Measurements from ENCODE around the gene ATP13A2. TPM values are rescaled to one million over a fixed set of nuclear protein-coding genes. Genes with fewer than 3 reads are reported as not detected.

Gene ATP13A2
- total RNA-seq, 2 experiments from 2014 or later, result 25.0 to 28.8 TPM

GRCh38 chr1:16992675-16993074 lies 19.1 kb downstream of the ATP13A2 start:
- DNase-seq (ENCODE audit: low spot score), result no peak
- Histone ChIP-seq H3K27ac (ENCODE audit: low read depth, low read length, poor library complexity, severe bottlenecking) (no peak overlapping the region), H3K4me3 (ENCODE audit: low read depth, low read length, poor library complexity, severe bottlenecking) (no peak overlapping the region), H3K4me2 (ENCODE audit: low read length) (no peak overlapping the region), H3K9me2 (ENCODE audit: insufficient read depth, low read length) (no peaks in the 10 kb centered on the region), H3K79me2 (ENCODE audit: insufficient read depth, low read depth, low read length) (no peaks in the 10 kb centered on the region), H2AFZ (ENCODE audit: low read length) (no peak overlapping the region), H3K4me1 (ENCODE audit: insufficient read depth, low read length, poor library complexity, severe bottlenecking) (no peaks in the 10 kb centered on the region), H3K36me3 (ENCODE audit: insufficient read depth, low read length) (0 out of 2 replicates have a peak, but pooled peaks cover 5% of the 10 kb centered on the region), H3K9me3 (ENCODE audit: low read length) (no peaks in the 10 kb centered on the region), H4K20me1 (ENCODE audit: insufficient read depth, low read length) (no peaks in the 10 kb centered on the region)
- ChIA-PET POLR2A (no interaction called here), CTCF (ENCODE audit: unreplicated experiment) (no interaction called here)
- intact Hi-C loops (cut with micrococcal nuclease; ENCODE audit: unreplicated experiment), result no loop called here
- TF ChIP-seq EZH2phosphoT487 (IDR thresholded peaks at IDR 0.05; ENCODE audit: borderline replicate concordance, low read depth, low read length), result no peak
- no TSS peak for BruUV-seq (replicated peaks)

GRCh38 chr1:16992102-16992501 lies 19.6 kb downstream of the ATP13A2 start:
- Histone ChIP-seq H3K4me2 (ENCODE audit: low read length) (no peak overlapping the region), H3K36me3 (ENCODE audit: insufficient read depth, low read length) (0 out of 2 replicates have a peak, but pooled peaks cover 9% of the 10 kb centered on the region), H4K20me1 (ENCODE audit: insufficient read depth, low read length) (no peaks in the 10 kb centered on the region), H3K79me2 (ENCODE audit: insufficient read depth, low read depth, low read length) (no peaks in the 10 kb centered on the region), H3K4me3 (ENCODE audit: low read depth, low read length, poor library complexity, severe bottlenecking) (no peak overlapping the region), H3K9me2 (ENCODE audit: insufficient read depth, low read length) (no peaks in the 10 kb centered on the region), H3K9me3 (ENCODE audit: low read length) (no peaks in the 10 kb centered on the region), H3K27ac (ENCODE audit: low read depth, low read length, poor library complexity, severe bottlenecking) (no peak overlapping the region), H3K4me1 (ENCODE audit: insufficient read depth, low read length, poor library complexity, severe bottlenecking) (no peaks in the 10 kb centered on the region), H2AFZ (ENCODE audit: low read length) (no peak overlapping the region)
- POLR2A ChIA-PET, result no interaction called here
- DNase-seq (ENCODE audit: low spot score), result no peak
- no TSS peak for BruUV-seq (replicated peaks)
- no peak for TF ChIP-seq EZH2phosphoT487 (IDR thresholded peaks at IDR 0.05; ENCODE audit: borderline replicate concordance, low read depth, low read length)
- TF ChIP-seq CTCF (conservative IDR thresholded peaks at IDR 0.05; ENCODE audit: low read length), result no peak
- CTCF ChIA-PET (ENCODE audit: unreplicated experiment), result no interaction called here
- intact Hi-C loops (cut with micrococcal nuclease; ENCODE audit: unreplicated experiment), result no loop called here

GRCh38 chr1:16991571-16991970 lies 20.2 kb downstream of the ATP13A2 start:
- Histone ChIP-seq H3K4me3 (ENCODE audit: low read depth, low read length, poor library complexity, severe bottlenecking) (no peak overlapping the region), H3K36me3 (ENCODE audit: insufficient read depth, low read length) (0 out of 2 replicates have a peak, but pooled peaks cover 11% of the 10 kb centered on the region), H4K20me1 (ENCODE audit: insufficient read depth, low read length) (no peaks in the 10 kb centered on the region), H3K9me2 (ENCODE audit: insufficient read depth, low read length) (no peaks in the 10 kb centered on the region), H3K9me3 (ENCODE audit: low read length) (no peaks in the 10 kb centered on the region), H3K4me1 (ENCODE audit: insufficient read depth, low read length, poor library complexity, severe bottlenecking) (no peaks in the 10 kb centered on the region), H3K4me2 (ENCODE audit: low read length) (no peak overlapping the region), H3K79me2 (ENCODE audit: insufficient read depth, low read depth, low read length) (no peaks in the 10 kb centered on the region), H2AFZ (ENCODE audit: low read length) (no peak overlapping the region), H3K27ac (ENCODE audit: low read depth, low read length, poor library complexity, severe bottlenecking) (no peak overlapping the region)
- POLR2A ChIA-PET, result no interaction called here
- CTCF ChIA-PET (ENCODE audit: unreplicated experiment), result no interaction called here
- TF ChIP-seq EZH2phosphoT487 (IDR thresholded peaks at IDR 0.05; ENCODE audit: borderline replicate concordance, low read depth, low read length) (no peak), CTCF (conservative IDR thresholded peaks at IDR 0.05; ENCODE audit: low read length) (no peak)
- DNase-seq (ENCODE audit: low spot score), result no peak
- intact Hi-C loops (cut with micrococcal nuclease; ENCODE audit: unreplicated experiment), result no loop called here
- no TSS peak for BruUV-seq (replicated peaks)
